Stimulated activated CD8-positive, alpha-beta memory T cell treated with anti-CD3 and anti-CD28 coated beads, Interleukin-15, amount 100 ng/mL, for 24 hours (primary cell): ENCODE measurements around the gene CDC25B.

ENCODE experiments used
- DNase-seq: peaks from one replicate; pipeline ENCODE4 v3.0.0-alpha.2; 2020; ENCODE audit warnings: low read depth

CDC25B gene

DNA sequence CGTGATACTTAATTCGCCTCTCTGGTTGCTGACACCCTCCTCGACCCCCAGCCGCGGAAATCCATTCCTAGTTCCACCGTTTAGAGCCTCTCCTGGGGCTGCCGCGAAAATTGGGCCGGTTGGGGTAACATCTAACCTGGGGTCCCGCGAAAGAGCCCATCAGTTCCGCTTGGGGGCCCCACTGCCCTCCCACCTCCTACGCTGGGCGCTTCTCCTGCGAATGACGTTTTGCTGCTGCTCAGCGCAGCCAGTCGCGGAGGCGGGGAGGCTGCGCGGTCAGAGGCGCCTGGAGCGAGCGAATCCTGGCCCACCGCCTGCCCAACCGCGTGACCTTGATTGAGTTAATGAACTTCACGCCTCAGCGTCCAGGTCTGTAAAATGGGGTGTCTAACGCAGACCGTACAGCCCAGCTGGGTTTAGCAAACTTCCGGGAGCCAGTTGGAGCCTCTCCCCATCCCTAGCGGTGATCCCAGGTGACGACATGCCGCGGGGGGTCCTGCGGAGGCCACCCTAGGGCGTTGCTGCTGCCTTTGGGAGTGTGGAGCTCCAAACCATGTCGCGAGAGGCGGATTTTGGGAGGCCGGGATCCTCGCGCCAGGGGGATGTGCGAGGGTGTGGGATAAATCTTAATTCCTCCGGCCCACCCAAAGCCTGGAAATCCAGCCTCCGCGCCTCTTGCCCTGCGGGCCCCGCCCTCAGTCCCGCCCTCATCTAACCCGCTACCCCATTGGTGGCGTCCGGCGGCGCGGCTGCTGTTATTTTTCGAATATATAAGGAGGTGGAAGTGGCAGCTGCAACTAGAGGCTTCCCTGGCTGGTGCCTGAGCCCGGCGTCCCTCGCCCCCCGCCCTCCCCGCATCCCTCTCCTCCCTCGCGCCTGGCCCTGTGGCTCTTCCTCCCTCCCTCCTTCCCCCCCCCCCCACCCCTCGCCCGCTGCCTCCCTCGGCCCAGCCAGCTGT, at the start of gene CDC25B:
CDC25B (plus strand) TSS at position 800 of the 958 bp plus-strand sequence. CDS start 222 bp downstream, outside the sequence.
- peak; percentile 70 for DNase-seq

GRCh38 chr20:3747471-3747870, 48.6 kb upstream of the CDC25B start:
- DNase-seq, result no peak

DNA sequence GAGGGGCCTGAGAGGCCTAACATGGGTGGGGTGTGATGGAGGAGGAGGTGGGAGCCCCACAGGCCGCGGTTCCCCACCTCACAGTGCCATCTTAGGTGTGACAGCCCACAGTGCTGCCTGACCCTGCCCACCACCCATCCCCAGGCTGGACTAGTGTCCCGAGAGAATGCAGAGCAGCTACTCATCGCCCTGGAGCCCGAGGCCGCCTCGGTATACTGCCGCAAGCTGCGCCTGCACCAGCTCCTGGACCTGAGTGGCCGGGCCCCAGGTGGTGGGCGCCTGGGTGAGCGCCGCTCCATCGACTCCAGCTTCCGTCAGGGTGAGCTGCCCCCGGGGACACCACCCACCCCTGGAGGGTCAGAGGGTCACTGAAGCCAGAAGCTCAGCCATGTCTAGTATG, 48.0 kb upstream of the CDC25B start:
- DNase-seq, result no peak

- DNase-seq, result no peak
Observed at GRCh38 chr20:3749087-3749688, 46.9 kb upstream of the CDC25B start.

- DNase-seq, result no peak
Observed at GRCh38 chr20:3749689-3750531, 46.2 kb upstream of the CDC25B start.

- no peak for DNase-seq
Observed at GRCh38 chr20:3751305-3751674, 44.8 kb upstream of the CDC25B start.

DNA sequence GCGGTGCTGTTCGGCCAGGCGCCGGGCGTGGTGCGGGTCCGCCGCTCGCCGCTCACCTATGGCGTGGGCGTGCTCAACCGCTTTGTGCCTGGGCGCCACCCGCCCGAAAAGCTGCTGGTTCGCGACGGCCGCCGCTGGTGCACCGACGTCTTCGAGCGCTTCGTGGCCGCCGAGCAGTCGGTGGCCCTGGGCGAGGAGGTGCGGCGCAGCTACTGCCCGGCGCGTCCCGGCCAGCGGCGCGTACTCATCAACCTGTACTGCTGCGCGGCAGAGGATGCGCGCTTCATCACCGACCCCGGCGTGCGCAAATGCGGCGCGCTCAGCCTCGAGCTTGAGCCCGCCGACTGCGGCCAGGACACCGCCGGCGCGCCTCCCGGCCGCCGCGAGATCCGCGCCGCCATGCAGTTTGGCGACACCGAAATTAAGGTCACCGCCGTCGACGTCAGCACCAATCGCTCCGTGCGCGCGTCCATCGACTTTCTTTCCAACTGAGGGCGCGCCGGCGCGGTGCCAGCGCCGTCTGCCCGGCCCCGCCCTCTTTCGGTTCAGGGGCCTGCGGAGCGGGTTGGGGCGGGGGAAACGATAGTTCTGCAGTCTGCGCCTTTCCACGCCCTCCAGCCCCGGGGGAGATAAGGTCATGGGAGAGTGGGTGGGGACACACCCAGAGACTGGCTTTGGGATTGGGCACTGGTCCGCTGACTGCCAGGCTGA, 44.3 kb upstream of the CDC25B start:
- no peak for DNase-seq

- DNase-seq, result no peak
Observed at GRCh38 chr20:3752386-3752759, 43.7 kb upstream of the CDC25B start.

DNA sequence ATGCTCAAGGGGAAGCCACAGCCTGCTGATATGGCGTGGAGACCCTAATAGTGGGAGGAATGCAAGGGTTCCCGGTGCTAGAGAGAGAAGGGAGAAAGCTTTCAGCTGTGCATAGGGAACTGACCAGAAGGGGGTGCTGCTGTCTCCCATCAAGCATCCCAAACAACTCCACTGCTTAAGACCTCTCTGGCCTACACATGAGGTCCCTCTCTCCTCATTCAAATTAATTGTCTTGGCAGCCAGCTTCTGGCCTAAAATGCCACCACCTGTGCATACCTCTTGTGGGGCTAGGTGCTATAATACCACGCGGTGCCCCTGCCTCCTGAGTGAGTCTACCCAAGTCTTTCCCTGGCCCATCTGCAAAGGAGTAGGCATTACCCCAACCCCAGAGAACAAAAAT, 43.0 kb upstream of the CDC25B start:
- DNase-seq, result no peak

DNA sequence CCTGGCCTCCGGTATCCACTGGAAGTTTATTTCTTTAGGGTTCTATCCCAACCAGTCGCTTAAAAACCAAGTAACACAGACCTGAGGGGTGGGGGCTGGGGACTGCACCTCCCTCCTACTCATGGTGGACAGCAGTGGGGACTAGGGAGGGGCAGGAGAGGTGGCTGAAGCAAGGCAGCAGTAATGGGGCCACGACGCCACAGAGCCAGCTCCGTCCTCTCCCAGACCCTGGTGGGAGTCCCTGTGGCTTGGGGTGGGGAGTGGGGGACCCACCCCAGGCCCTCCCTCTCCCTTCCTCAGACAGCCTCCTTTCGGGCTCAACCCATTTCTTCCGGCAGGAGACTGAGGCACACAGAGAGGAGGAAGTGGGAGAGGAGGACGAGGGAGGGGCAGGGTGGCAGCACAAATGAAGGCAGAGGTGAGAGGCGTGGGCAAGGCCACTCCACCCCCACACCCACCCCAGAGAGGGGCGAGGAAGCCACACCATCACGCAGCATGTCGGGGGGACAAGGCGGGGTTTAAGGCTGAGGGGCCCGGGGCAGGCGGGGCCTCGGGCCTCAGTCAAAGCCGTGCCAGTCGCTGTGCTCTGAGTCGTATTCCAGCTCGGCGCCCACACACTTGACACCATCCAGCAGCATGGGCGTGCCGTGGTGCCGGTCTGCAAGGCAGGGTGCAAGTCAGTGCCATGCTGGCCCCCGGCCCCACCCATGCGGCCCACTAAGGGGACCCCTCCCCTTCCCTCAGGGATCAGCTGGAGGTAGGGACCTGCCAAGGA, 42.4 kb upstream of the CDC25B start:
- DNase-seq, result no peak

DNA sequence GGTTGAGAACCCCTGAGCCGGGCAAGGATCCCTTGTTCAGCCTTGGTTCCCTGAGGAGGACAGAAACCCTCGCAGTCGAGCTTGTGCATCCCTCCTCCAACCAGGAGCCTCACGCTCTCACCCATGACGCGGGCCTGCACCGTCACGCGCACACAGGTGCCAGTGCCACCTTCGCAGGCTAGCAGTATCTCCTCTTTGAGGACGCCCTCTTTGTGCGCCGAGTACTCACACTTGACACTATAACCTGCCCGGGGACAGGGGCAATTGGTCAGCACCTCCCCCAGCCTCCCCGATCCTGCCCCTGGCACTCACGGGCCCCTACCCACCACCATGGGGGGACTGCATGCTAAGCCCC, 41.9 kb upstream of the CDC25B start:
- no peak for DNase-seq

GRCh38 chr20:3755269-3755668, 40.8 kb upstream of the CDC25B start:
- DNase-seq, result no peak

DNA sequence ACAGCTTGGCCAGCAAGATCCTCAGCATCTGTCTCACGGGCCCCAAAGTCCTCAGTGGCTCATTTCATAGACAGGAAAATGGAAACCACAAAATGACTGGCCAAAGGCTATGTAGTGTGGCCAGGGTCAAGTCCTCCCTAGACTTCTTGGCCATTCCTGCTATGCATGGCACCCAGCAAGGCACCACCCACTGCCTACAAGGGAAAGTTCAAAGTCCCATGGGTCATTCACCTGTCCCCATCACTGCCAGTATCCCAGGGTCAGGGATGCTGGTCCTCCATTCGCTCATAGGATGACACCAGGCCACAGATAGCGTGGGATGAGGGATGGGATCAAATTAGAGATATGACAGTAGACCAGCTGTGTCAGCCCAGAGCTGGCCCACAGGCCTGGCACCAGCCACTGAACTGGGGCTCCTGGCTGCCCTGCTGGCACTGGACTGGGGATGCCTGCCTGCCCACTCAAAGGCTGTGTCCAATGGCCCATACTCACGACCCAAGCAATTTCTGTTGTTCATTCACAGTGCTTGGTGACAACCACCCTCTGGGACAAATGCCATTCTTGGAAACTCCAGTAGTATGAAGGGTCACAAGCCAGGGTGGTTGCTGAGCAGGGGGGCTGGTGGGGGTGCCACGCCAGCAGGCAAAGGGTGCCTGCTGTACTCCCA, 40.2 kb upstream of the CDC25B start:
- DNase-seq, result no peak

GRCh38 chr20:3757268-3757667, 38.8 kb upstream of the CDC25B start:
- DNase-seq, result no peak

GRCh38 chr20:3758566-3758965, 37.5 kb upstream of the CDC25B start:
- no peak for DNase-seq

DNA sequence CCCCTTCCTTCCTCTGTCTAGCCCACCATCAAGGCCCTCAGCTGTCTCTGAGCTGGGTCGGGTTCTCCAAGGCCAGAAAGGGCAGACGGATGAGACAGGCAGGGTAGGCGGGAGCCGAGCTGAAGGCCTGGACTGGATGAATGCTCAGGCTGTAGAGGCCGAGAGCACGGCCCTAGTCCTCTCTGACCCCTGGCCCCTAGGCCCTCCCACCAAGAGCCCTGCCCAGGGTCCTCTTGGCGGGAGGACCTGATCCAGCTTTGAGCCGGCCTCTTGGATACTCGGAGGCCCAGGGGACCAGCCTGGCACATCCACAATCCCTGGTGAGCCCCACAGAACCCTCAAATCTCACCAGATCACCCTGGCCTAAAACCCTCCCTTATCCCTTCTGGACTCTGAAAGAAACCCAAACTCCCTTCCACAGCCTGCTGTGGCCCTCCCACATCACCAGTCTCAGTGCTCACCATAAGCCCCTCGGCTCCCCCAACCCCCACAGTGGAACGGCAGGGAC, 36.7 kb upstream of the CDC25B start:
- DNase-seq, result no peak

GRCh38 chr20:3759884-3760283, 36.2 kb upstream of the CDC25B start:
- no peak for DNase-seq

GRCh38 chr20:3760655-3761348, 35.3 kb upstream of the CDC25B start:
- no peak for DNase-seq

GRCh38 chr20:3763671-3764601, 32.2 kb upstream of the CDC25B start:
- DNase-seq, result no peak
